ENCODE results near the gene H2BK1.

GRCh38 chr7:151193203-151193978, 16.9 kb downstream of the H2BK1 start:
- no peak for TF ChIP-seq CTCF (IDR thresholded peaks at IDR 0.05; ENCODE audit: low read length)
- no peak for TF ChIP-seq EZH2phosphoT487 (IDR thresholded peaks at IDR 0.05; ENCODE audit: low read length)

All from MM.1S (cell line).